SK-N-SH (cell line): Measurements from ENCODE around the gene GAGE10. TPM values are rescaled to one million over a fixed set of nuclear protein-coding genes. Genes with fewer than 3 reads are reported as not detected.

ENCODE experiments used
- CTCF ChIA-PET: fragments of 300-600, 350-600 bp; formaldehyde crosslinking; extraction: SDS; loops from one replicate; lab custom pipeline; 2021; lab: Yijun Ruan, JAX
- POLR2A ChIA-PET: fragments of 350-600 bp; sonication (Branson Sonifier 250); formaldehyde crosslinking; extraction: SDS; loops from one replicate; lab custom pipeline; 2020; ENCODE audit warnings: antibody characterized with exemption, inconsistent platforms; lab: Yijun Ruan, JAX
- DNase-seq: peaks from one replicate; pipeline ENCODE4 v3.0.0; 2012
- H2AFZ ChIP-seq: fragments of 200-600 bp; sonication (generic); 2 replicates; pipeline ENCODE4 v1.8.1; 2016; ENCODE audit warnings: antibody characterized with exemption, mild to moderate bottlenecking, low read depth
- H3F3A ChIP-seq: fragments of 200-600 bp; sonication (generic); replicated peaks from 2 replicates; pipeline ENCODE3; 2016; ENCODE audit warnings: antibody characterized with exemption, mild to moderate bottlenecking; ENCODE audit not compliant: insufficient read depth
- H3K27ac ChIP-seq, 2 experiments: fragments of 200-500 bp in 1 of 2; fragments of 200-600 bp in 1 of 2; sonication (Bioruptor generic) in 1 of 2; sonication (generic), shearing (Covaris generic) in 1 of 2; 2 replicates each; pipeline versions ENCODE4 v1.5.1 to v1.6.1; 2014 to 2016; ENCODE audit warnings: low read depth in 2 of 2, inconsistent platforms in 1 of 2, low read length in 1 of 2, mild to moderate bottlenecking in 1 of 2, mixed read lengths in 1 of 2
- H3K27me3 ChIP-seq: fragments of 200-600 bp; sonication (generic), shearing (Covaris generic); 2 replicates; pipeline ENCODE4 v1.6.1; 2016; ENCODE audit warnings: mixed run types; ENCODE audit not compliant: insufficient read depth
- H3K36me3 ChIP-seq, 2 experiments: fragments of 200-500 bp in 1 of 2; fragments of 200-600 bp in 1 of 2; sonication (Bioruptor generic) in 1 of 2; sonication (generic) in 1 of 2; replicated peaks in 1 of 2; 2 replicates each; pipeline versions ENCODE3 to v1.5.1; 2014 to 2016; ENCODE audit warnings: low read length in 1 of 2, mild to moderate bottlenecking in 1 of 2; ENCODE audit not compliant: insufficient read depth in 2 of 2, control insufficient read depth in 1 of 2
- H3K4me1 ChIP-seq, 2 experiments: fragments of 200-500 bp in 1 of 2; fragments of 200-600 bp in 1 of 2; sonication (Bioruptor generic) in 1 of 2; sonication (generic), shearing (Covaris generic) in 1 of 2; 2 replicates each; pipeline versions ENCODE4 v1.5.1 to v1.6.1; 2014 to 2016; ENCODE audit warnings: low read depth in 1 of 2, low read length in 1 of 2, mixed run types in 1 of 2; ENCODE audit not compliant: insufficient read depth in 2 of 2, control insufficient read depth in 1 of 2
- H3K4me2 ChIP-seq: fragments of 200-600 bp; sonication (generic), shearing (Covaris generic); 2 replicates; pipeline ENCODE4 v1.6.1; 2017; ENCODE audit warnings: mixed run types
- H3K4me3 ChIP-seq, 2 experiments: fragments of 200-500 bp in 1 of 2; fragments of 200-600 bp in 1 of 2; sonication (Bioruptor generic) in 1 of 2; sonication (generic), shearing (Covaris generic) in 1 of 2; 2 replicates each; pipeline versions ENCODE4 v1.5.1 to v1.8.1; 2014 to 2016; ENCODE audit warnings: low read depth in 2 of 2, inconsistent platforms in 1 of 2, low read length in 1 of 2, mild to moderate bottlenecking in 1 of 2, mixed read lengths in 1 of 2, moderate library complexity in 1 of 2
- H3K79me2 ChIP-seq: fragments of 200-600 bp; sonication (generic); 2 replicates; pipeline ENCODE4 v1.8.1; 2017; ENCODE audit warnings: mild to moderate bottlenecking; ENCODE audit not compliant: insufficient read depth
- H3K9ac ChIP-seq: fragments of 200-600 bp; sonication (generic); 2 replicates; pipeline ENCODE4 v1.6.1; 2017; ENCODE audit warnings: mixed run types
- H3K9me2 ChIP-seq: fragments of 200-600 bp; sonication (generic); 2 replicates; pipeline ENCODE4 v1.6.1; 2017; ENCODE audit warnings: mixed run types
- H3K9me3 ChIP-seq: fragments of 200-600 bp; sonication (generic); 2 replicates; pipeline ENCODE4 v1.6.1; 2017; ENCODE audit warnings: mixed run types, mild to moderate bottlenecking, moderate library complexity
- H4K20me1 ChIP-seq: fragments of 200-600 bp; sonication (generic); 2 replicates; pipeline ENCODE4 v1.6.1; 2017; ENCODE audit warnings: mild to moderate bottlenecking, mixed run types; ENCODE audit not compliant: insufficient read depth
- CHD2 ChIP-seq: fragments of 150-350 bp; IDR thresholded peaks from 2 replicates; pipeline ENCODE4 v1.6.1; 2018; ENCODE audit warnings: low read length; ENCODE audit not compliant: partially characterized antibody
- ELF1 ChIP-seq: IDR thresholded peaks from 2 replicates; pipeline ENCODE4 v1.4.0; 2012
- FOXJ3 ChIP-seq: sonication (generic); formaldehyde crosslinking; IDR thresholded peaks from 2 replicates; pipeline ENCODE4 v1.5.1; 2020; ENCODE audit warnings: mild to moderate bottlenecking, missing genetic modification reagents
- FOXM1 ChIP-seq: IDR thresholded peaks from 2 replicates; pipeline ENCODE4 v1.4.0; 2012; ENCODE audit warnings: low read depth, mild to moderate bottlenecking
- GABPA ChIP-seq: IDR thresholded peaks from 2 replicates; pipeline ENCODE4 v1.4.0; 2012; ENCODE audit warnings: low read depth, mild to moderate bottlenecking
- GATA2 ChIP-seq: sonication (generic); formaldehyde crosslinking; IDR thresholded peaks from 2 replicates; pipeline ENCODE4 v1.5.0; 2020; ENCODE audit warnings: mild to moderate bottlenecking, missing genetic modification reagents
- JUND ChIP-seq: IDR thresholded peaks from 2 replicates; pipeline ENCODE4 v1.4.0; 2012
- MXI1 ChIP-seq: IDR thresholded peaks from 2 replicates; pipeline ENCODE4 v1.6.1; 2012; ENCODE audit warnings: mild to moderate bottlenecking, low read depth, low read length, improper control_type of control experiment
- NRF1 ChIP-seq: IDR thresholded peaks from 2 replicates; pipeline ENCODE4 v1.6.1; 2012; ENCODE audit warnings: low read depth, mild to moderate bottlenecking, low read length
- POLR2AphosphoS5 ChIP-seq: IDR thresholded peaks from 2 replicates; pipeline ENCODE4 v1.6.1; 2012; ENCODE audit warnings: low read depth, low read length
- RAD21 ChIP-seq: IDR thresholded peaks from 2 replicates; pipeline ENCODE4 v1.6.1; 2012; ENCODE audit warnings: mild to moderate bottlenecking, low read length
- RCOR1 ChIP-seq: fragments of 150-350 bp; IDR thresholded peaks from 2 replicates; pipeline ENCODE4 v1.6.1; 2017; ENCODE audit warnings: antibody characterized with exemption, low read length
- RXRA ChIP-seq: IDR thresholded peaks from 2 replicates; pipeline ENCODE4 v1.4.0; 2012; ENCODE audit warnings: low read depth, mild to moderate bottlenecking, borderline replicate concordance
- SMC3 ChIP-seq: IDR thresholded peaks from 2 replicates; pipeline ENCODE4 v1.6.1; 2012; ENCODE audit warnings: low read depth, low read length, improper control_type of control experiment
- TAF1 ChIP-seq: IDR thresholded peaks from 2 replicates; pipeline ENCODE4 v1.6.1; 2012; ENCODE audit warnings: low read depth, mild to moderate bottlenecking, low read length, moderate library complexity, borderline replicate concordance
- WGBS: methylation state at CpG from one replicate; pipeline ENCODE4 v1.1.6; 2017; ENCODE audit warnings: low lambda C conversion rate; 5-methylcytosine and 5-hydroxymethylcytosine counted together
- polyA plus RNA-seq, 3 experiments: library from polyadenylated mRNA; depleted of rRNA; stranded (reverse); fragments of >200 nt; gene quantifications; 2 replicates each; pipeline ENCODE4 v1.2.3, GENCODE V29; 2012
- TF ChIP-seq, protein P1 (sequence below): IDR thresholded peaks from 2 replicates; pipeline ENCODE4 v1.6.1; 2012; ENCODE audit warnings: mild to moderate bottlenecking, low read depth, low read length, moderate library complexity
- TF ChIP-seq, protein P2 (sequence below): fragments of 200-600 bp; sonication (generic); IDR thresholded peaks from 2 replicates; pipeline ENCODE4 v1.6.1; 2017; ENCODE audit warnings: antibody characterized with exemption, mild to moderate bottlenecking, moderate library complexity

The GAGE10 gene
- polyA plus RNA-seq, 1 of the 3 experiments (the other 2 are of a cell fraction) = not detected

DNA sequence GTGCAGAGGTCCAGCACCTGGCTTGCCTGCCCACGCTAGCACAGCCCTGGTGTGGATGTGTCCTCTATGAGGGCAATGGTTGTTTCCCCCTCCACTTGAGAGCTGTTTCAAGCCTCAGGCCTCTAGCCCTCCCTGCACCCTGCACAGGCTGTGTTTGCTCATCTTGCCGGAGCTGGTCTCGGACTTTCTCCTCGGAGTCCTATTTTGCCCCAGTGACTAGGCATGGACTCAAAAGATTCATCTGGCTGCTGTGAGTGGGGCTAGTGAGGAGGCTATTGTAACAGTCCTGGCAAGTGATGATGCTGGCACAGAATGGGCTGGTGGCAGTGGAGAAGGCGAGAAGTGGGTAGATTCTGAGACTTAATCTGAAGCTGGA, 44.7 kb upstream of the GAGE10 start (continued):
- no peak for TF ChIP-seq SMC3

DNA sequence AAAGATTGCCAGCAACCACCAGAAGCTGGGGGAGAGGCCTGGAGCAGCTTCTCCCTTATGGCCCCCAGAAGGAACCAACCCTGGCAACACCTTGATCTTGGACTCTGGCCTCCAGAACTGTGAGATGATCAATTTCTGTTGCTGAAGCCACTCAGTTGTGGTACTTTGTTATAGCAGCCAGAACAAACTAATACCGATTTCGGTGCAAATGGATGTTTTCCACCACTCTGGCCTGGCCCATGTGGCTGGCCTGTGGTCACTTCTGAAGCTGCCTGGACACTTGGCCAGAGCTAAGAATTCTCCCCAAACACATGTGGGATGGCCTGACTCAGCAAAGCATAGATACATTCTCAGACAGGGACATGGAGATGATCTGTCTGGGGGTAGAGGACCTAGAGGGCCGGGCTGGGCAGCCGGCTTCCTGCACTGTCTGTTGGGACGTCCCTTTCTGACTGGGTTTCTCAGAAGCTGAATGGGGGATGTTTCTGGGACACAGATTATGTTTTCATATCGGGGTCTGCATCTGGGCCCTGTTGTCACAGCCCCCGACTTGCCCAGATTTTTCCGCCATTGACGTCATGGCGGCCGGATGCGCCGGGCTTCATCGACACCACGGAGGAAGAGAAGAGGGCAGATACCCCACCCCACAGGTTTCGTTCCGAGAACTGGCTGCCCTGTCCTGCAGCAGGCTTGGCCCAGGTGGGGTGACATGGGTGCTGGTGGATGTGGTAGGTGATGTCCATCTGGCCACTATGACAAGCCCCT, 43.0 kb upstream of the GAGE10 start:
- Histone ChIP-seq H3K79me2 (no peaks in the 10 kb centered on the region), H3K4me2 (no peak overlapping the region), H3F3A (no peaks in the 10 kb centered on the region), H3K27me3 (peaks cover 11% of the 10 kb centered on the region; the same call in 1 of the 2 replicates), H4K20me1 (no peaks in the 10 kb centered on the region), H3K4me3 (no peak overlapping the region), H3K4me1 (no peaks in the 10 kb centered on the region), H3K36me3 (no peaks in the 10 kb centered on the region), H3K9ac (no peak overlapping the region), H3K9me2 (no peaks in the 10 kb centered on the region), H2AFZ (no peak overlapping the region), H3K27ac (no peak overlapping the region), H3K9me3 (no peaks in the 10 kb centered on the region)
- ChIA-PET POLR2A (no interaction called here), CTCF (interaction anchor here (1.2 kb wide), 1 partner anchor 67 kb away, joined by 4 read pairs; no protein-coding TSS in a partner anchor)
- no peak for DNase-seq
- WGBS = 59% methylated on average over 13 of the region's 17 CpGs
- no peak for TF ChIP-seq POLR2AphosphoS5
- TF ChIP-seq NRF1 = no peak
- no peak for TF ChIP-seq RCOR1
- no peak for TF ChIP-seq JUND

DNA sequence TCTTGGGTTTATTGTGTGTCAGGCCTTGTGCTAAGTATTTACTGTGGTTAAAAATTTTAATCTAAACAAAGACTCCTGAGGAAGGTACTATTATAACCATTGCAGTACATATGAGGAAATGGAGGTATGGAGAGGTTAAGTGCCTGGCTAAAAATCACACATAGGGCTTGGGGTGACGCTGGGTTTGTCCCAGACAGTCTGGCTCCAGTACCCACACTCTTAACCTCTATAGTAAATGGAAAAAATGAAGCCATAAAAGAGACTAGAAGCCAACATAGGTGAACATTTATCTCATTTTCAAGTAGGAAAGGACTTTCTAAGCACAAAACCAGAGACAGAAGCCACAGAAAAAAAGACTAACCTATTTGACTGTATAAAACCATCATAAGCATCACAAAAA, 40.8 kb upstream of the GAGE10 start:
- Histone ChIP-seq H3K9me2 (no peaks in the 10 kb centered on the region), H4K20me1 (no peaks in the 10 kb centered on the region), H3K4me2 (no peak overlapping the region), H3F3A (no peaks in the 10 kb centered on the region), H3K27me3 (peaks cover 11% of the 10 kb centered on the region; the same call in 1 of the 2 replicates), H3K4me1 (no peaks in the 10 kb centered on the region), H3K9ac (no peak overlapping the region), H3K9me3 (no peaks in the 10 kb centered on the region), H3K36me3 (no peaks in the 10 kb centered on the region), H3K27ac (no peak overlapping the region), H2AFZ (no peak overlapping the region), H3K79me2 (no peaks in the 10 kb centered on the region), H3K4me3 (no peak overlapping the region)
- ChIA-PET CTCF (no interaction called here), POLR2A (no interaction called here)
- WGBS = 12% methylated on average over 1 of the region's 1 CpG
- no peak for TF ChIP-seq NRF1
- no peak for TF ChIP-seq GABPA
- TF ChIP-seq, protein P1, sequence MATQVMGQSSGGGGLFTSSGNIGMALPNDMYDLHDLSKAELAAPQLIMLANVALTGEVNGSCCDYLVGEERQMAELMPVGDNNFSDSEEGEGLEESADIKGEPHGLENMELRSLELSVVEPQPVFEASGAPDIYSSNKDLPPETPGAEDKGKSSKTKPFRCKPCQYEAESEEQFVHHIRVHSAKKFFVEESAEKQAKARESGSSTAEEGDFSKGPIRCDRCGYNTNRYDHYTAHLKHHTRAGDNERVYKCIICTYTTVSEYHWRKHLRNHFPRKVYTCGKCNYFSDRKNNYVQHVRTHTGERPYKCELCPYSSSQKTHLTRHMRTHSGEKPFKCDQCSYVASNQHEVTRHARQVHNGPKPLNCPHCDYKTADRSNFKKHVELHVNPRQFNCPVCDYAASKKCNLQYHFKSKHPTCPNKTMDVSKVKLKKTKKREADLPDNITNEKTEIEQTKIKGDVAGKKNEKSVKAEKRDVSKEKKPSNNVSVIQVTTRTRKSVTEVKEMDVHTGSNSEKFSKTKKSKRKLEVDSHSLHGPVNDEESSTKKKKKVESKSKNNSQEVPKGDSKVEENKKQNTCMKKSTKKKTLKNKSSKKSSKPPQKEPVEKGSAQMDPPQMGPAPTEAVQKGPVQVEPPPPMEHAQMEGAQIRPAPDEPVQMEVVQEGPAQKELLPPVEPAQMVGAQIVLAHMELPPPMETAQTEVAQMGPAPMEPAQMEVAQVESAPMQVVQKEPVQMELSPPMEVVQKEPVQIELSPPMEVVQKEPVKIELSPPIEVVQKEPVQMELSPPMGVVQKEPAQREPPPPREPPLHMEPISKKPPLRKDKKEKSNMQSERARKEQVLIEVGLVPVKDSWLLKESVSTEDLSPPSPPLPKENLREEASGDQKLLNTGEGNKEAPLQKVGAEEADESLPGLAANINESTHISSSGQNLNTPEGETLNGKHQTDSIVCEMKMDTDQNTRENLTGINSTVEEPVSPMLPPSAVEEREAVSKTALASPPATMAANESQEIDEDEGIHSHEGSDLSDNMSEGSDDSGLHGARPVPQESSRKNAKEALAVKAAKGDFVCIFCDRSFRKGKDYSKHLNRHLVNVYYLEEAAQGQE = no peak
- TF ChIP-seq CHD2 = no peak
- TF ChIP-seq RCOR1 = no peak
- no peak for TF ChIP-seq TAF1
- TF ChIP-seq SMC3 = no peak
- TF ChIP-seq JUND = no peak
- TF ChIP-seq ELF1 = no peak
- TF ChIP-seq RAD21 = no peak
- TF ChIP-seq, protein P2, sequence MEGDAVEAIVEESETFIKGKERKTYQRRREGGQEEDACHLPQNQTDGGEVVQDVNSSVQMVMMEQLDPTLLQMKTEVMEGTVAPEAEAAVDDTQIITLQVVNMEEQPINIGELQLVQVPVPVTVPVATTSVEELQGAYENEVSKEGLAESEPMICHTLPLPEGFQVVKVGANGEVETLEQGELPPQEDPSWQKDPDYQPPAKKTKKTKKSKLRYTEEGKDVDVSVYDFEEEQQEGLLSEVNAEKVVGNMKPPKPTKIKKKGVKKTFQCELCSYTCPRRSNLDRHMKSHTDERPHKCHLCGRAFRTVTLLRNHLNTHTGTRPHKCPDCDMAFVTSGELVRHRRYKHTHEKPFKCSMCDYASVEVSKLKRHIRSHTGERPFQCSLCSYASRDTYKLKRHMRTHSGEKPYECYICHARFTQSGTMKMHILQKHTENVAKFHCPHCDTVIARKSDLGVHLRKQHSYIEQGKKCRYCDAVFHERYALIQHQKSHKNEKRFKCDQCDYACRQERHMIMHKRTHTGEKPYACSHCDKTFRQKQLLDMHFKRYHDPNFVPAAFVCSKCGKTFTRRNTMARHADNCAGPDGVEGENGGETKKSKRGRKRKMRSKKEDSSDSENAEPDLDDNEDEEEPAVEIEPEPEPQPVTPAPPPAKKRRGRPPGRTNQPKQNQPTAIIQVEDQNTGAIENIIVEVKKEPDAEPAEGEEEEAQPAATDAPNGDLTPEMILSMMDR = no peak
- no peak for TF ChIP-seq FOXM1
- no peak for TF ChIP-seq RXRA
- no peak for TF ChIP-seq GATA2 (CRISPR knock-in tag)
- TF ChIP-seq MXI1 = no peak
- no peak for TF ChIP-seq FOXJ3 (CRISPR knock-in tag)
- no peak for DNase-seq
